K562 (cell line): ENCODE results near the gene BRD3OS. TPM values are rescaled to one million over a fixed set of nuclear protein-coding genes. Genes with fewer than 3 reads are reported as not detected.

Source experiments
- ATAC-seq: fragments of 200-7000 bp; cut with Tn5 transposase; 3 replicates; pipeline ENCODE4 v1.9.1; 2020; ENCODE audit warnings: moderate library complexity
- BruUV-seq: library from RNA; stranded (reverse); fragments of 400-500 nt; replicated peaks from 2 replicates; lab custom pipeline; 2021; lab: Mats Ljungman, UMichigan
- CTCF ChIA-PET: fragments of 300-600 bp; formaldehyde crosslinking; extraction: SDS; loops from one replicate; lab custom pipeline; 2021; ENCODE audit warnings: low intra/inter-chr PET ratio; lab: Yijun Ruan, JAX
- POLR2A ChIA-PET: fragments of 300-600, 350-650 bp; sonication (Branson Sonifier 250); formaldehyde crosslinking; extraction: SDS; loops from one replicate; lab custom pipeline; 2021; ENCODE audit warnings: antibody characterized with exemption, inconsistent platforms; lab: Yijun Ruan, JAX
- DNase-seq, 4 experiments: peaks; one replicate each; pipeline versions ENCODE4 v3.0.0 to v3.0.0-alpha.2; 2011 to 2018; ENCODE audit warnings: low spot score in 3 of 4, mixed read lengths in 3 of 4; ENCODE audit errors: extremely low read depth in 1 of 4
- FAIRE-seq: peaks from 2 replicates; lab custom pipeline; 2011; peaks lifted over from hg19 to GRCh38; lab: Jason Lieb, UNC
- H2AFZ ChIP-seq: 2 replicates; pipeline ENCODE4 v1.6.0; 2011; ENCODE audit warnings: low read depth, low read length, control low read depth, inconsistent platforms
- H3K27ac ChIP-seq: fragments of 200-600 bp; 3 replicates; pipeline ENCODE4 v1.8.0; 2011; ENCODE audit warnings: low read depth, mild to moderate bottlenecking, control low read depth, inconsistent platforms, low read length, moderate library complexity, mixed read lengths; ENCODE audit errors: extremely low read depth
- H3K27me3 ChIP-seq, 2 experiments: fragments of 300-600 bp in 1 of 2; 2 replicates in 1 of 2; 3 replicates in 1 of 2; pipeline versions ENCODE4 v1.6.0 to v1.8.0; 2011; ENCODE audit warnings: inconsistent platforms in 2 of 2, low read length in 2 of 2, mild to moderate bottlenecking in 1 of 2, mixed read lengths in 1 of 2, moderate library complexity in 1 of 2; ENCODE audit not compliant: control insufficient read depth in 2 of 2, insufficient read depth in 2 of 2
- H3K36me3 ChIP-seq: fragments of 300-600 bp; 3 replicates; pipeline ENCODE4 v1.8.0; 2011; ENCODE audit warnings: mild to moderate bottlenecking, low read length, inconsistent platforms; ENCODE audit not compliant: control insufficient read depth, insufficient read depth
- H3K4me1 ChIP-seq, 2 experiments: fragments of 200-600 bp in 1 of 2; replicated peaks in 1 of 2; 2 replicates in 1 of 2; 3 replicates in 1 of 2; pipeline versions ENCODE4 v1.5.1 to v1.8.0; 2011; ENCODE audit warnings: inconsistent platforms in 2 of 2, low read length in 2 of 2, mild to moderate bottlenecking in 1 of 2, mixed read lengths in 1 of 2, moderate library complexity in 1 of 2; ENCODE audit not compliant: control insufficient read depth in 2 of 2, insufficient read depth in 2 of 2
- H3K4me2 ChIP-seq: 2 replicates; pipeline ENCODE4 v1.6.1; 2011; ENCODE audit warnings: low read length, control low read depth, inconsistent platforms, mixed read lengths; ENCODE audit not compliant: insufficient read depth
- H3K4me3 ChIP-seq: fragments of 200-600 bp; sonication (generic), shearing (Covaris generic); 2 replicates; pipeline ENCODE4 v1.5.1; 2016; ENCODE audit warnings: control low read depth, inconsistent platforms
- H3K79me2 ChIP-seq: fragments of 200-600 bp; 3 replicates; pipeline ENCODE4 v1.8.0; 2011; ENCODE audit warnings: low read length, inconsistent platforms; ENCODE audit not compliant: control insufficient read depth, insufficient read depth
- H3K9ac ChIP-seq, 2 experiments: 2 replicates each; pipeline versions ENCODE4 v1.6.0 to v1.6.1; 2011; ENCODE audit warnings: low read depth in 2 of 2, low read length in 2 of 2, control low read depth in 1 of 2, inconsistent platforms in 1 of 2, mild to moderate bottlenecking in 1 of 2, mixed read lengths in 1 of 2; ENCODE audit not compliant: insufficient read depth in 1 of 2
- H3K9me1 ChIP-seq: one replicate; pipeline ENCODE4 v1.6.0; 2011; ENCODE audit warnings: inconsistent platforms, mild to moderate bottlenecking, low read length, moderate library complexity; ENCODE audit not compliant: control insufficient read depth, insufficient read depth
- H3K9me3 ChIP-seq: replicated peaks from 2 replicates; pipeline ENCODE4 v1.5.1; 2011; ENCODE audit warnings: low read depth, low read length, inconsistent platforms; ENCODE audit not compliant: control insufficient read depth, insufficient read depth
- H4K20me1 ChIP-seq: replicated peaks from 2 replicates; pipeline ENCODE4 v1.6.1; 2011; ENCODE audit warnings: low read length, inconsistent platforms, mixed read lengths; ENCODE audit not compliant: control insufficient read depth, insufficient read depth
- CREB3 ChIP-seq: fragments of 450-650 bp; conservative IDR thresholded peaks from 2 replicates; pipeline ENCODE4 v1.6.1; 2016; ENCODE audit warnings: missing genetic modification characterization, low read depth, mild to moderate bottlenecking, missing compliant biosample characterization, moderate library complexity
- HMBOX1 ChIP-seq: sonication (generic); IDR thresholded peaks from 2 replicates; pipeline ENCODE4 v1.6.1; 2016
- HNRNPUL1 ChIP-seq: fragments of 200-400 bp; formaldehyde crosslinking; IDR thresholded peaks from 2 replicates; pipeline ENCODE4 v1.6.1; 2017; ENCODE audit warnings: low read length
- KLF16 ChIP-seq: IDR thresholded peaks from 2 replicates; pipeline ENCODE4 v1.6.1; 2016; ENCODE audit warnings: antibody characterized with exemption
- MED1 ChIP-seq: sonication (generic); formaldehyde crosslinking; IDR thresholded peaks from 2 replicates; pipeline ENCODE4 v1.8.1; 2023; ENCODE audit warnings: missing genetic modification reagents, borderline replicate concordance
- POLR2AphosphoS2 ChIP-seq: IDR thresholded peaks from 2 replicates; pipeline ENCODE4 v1.6.1; 2012; ENCODE audit warnings: low read length, improper control_type of control experiment
- RERE ChIP-seq: sonication (generic); formaldehyde crosslinking; IDR thresholded peaks from 2 replicates; pipeline ENCODE4 v1.8.0; 2023; ENCODE audit warnings: missing genetic modification reagents, mild to moderate bottlenecking, borderline replicate concordance
- SMARCC2 ChIP-seq: fragments of 450-650 bp; IDR thresholded peaks from 2 replicates; pipeline ENCODE4 v1.6.1; 2017; ENCODE audit warnings: antibody characterized with exemption, moderate library complexity, mild to moderate bottlenecking, low read depth
- TEAD4 ChIP-seq, 2 experiments: sonication (generic) in 1 of 2; formaldehyde crosslinking in 1 of 2; IDR thresholded peaks; 2 replicates each; pipeline versions ENCODE4 v1.6.1 to v1.8.0; 2012 to 2022; ENCODE audit warnings: borderline replicate concordance in 1 of 2, inconsistent platforms in 1 of 2, low read length in 1 of 2, mild to moderate bottlenecking in 1 of 2, missing genetic modification reagents in 1 of 2
- THRAP3 ChIP-seq: fragments of 450-650 bp; IDR thresholded peaks from 2 replicates; pipeline ENCODE4 v1.6.1; 2016; ENCODE audit warnings: mild to moderate bottlenecking, inconsistent platforms, borderline replicate concordance
- ZC3H8 ChIP-seq: fragments of 450-650 bp; IDR thresholded peaks from 2 replicates; pipeline ENCODE4 v1.6.1; 2017
- WGBS: fragments of 100-300 bp; shearing (Covaris generic); methylation state at CpG from one replicate; pipeline ENCODE4 v1.1.6; 2016; ENCODE audit warnings: low coverage, mixed read lengths; ENCODE audit not compliant: insufficient coverage; ENCODE audit errors: missing lambda C conversion rate; 5-methylcytosine and 5-hydroxymethylcytosine counted together
- in situ Hi-C: fragments of 300-500 bp; cut with MboI; formaldehyde crosslinking; loops from 4 replicates; pipeline ENCODE4 v1.15.0; 2018; ENCODE audit warnings: inconsistent platforms, mixed read lengths
- intact Hi-C: fragments of 100-400 bp; cut with micrococcal nuclease; formaldehyde crosslinking; loops from 2 replicates; pipeline ENCODE4 v1.14.2; 2022
- polyA plus RNA-seq, 8 experiments: library from polyadenylated mRNA; depleted of rRNA in 4 of 8; stranded (reverse) in 5 of 8; unstranded in 3 of 8; fragments of >200 nt; fragmentation: Nextera tagmentation in 2 of 8; fragmentation: Illumina TruSeq in 1 of 8; extraction: Ambion mirVana in 2 of 8; extraction: Trizol in 1 of 8; gene quantifications; 2 replicates each; pipeline versions ENCODE4 v1.2.1 to v1.2.3, GENCODE V29; 2011 to 2014; ENCODE audit warnings: inconsistent platforms in 1 of 8, missing spikeins in 1 of 8
- total RNA-seq, 7 experiments: library from RNA; depleted of rRNA in 6 of 7; stranded (reverse); fragments of >200 nt in 6 of 7; fragmentation: Illumina TruSeq in 2 of 7; extraction: Trizol in 2 of 7; gene quantifications; 2 replicates each; pipeline versions ENCODE4 v1.2.1 to v1.2.3, GENCODE V29; 2011 to 2021; ENCODE audit warnings: low replicate concordance in 1 of 7

BRD3OS gene
- total and polyA plus RNA-seq, 9 of the 15 experiments (the other 6 are each of a cell fraction or from before 2014, with no cell fraction given), result 1.1 to 8.7 (median 5.9) TPM

- peaks cover 40% of the 10 kb centered on the region for H4K20me1 ChIP-seq
- ATAC-seq, result no peak
- TF ChIP-seq KLF16 (no peak), THRAP3 (no peak), ZC3H8 (no peak), TEAD4 (IDR thresholded peaks at IDR 0.05; ENCODE audit: low read length) (no peak), TEAD4 (CRISPR knock-in tag; IDR thresholded peaks at IDR 0.05; ENCODE audit: borderline replicate concordance) (no peak), HNRNPUL1 (no peak), SMARCC2 (no peak), MED1 (CRISPR knock-in tag) (no peak), POLR2AphosphoS2 (no peak), HMBOX1 (no peak), CREB3 (tag) (no peak), RERE (no peak)
- TF ChIP-seq, all 486 proteins: peak for 0
- ChIA-PET POLR2A (no interaction called here), CTCF (no interaction called here)
- H3K4me2 ChIP-seq, result no peak overlapping the region
- WGBS, result 2% methylated on average over 14 of the region's 14 CpGs
- H3K9me1 ChIP-seq, result peaks cover 2% of the 10 kb centered on the region
- in situ Hi-C loops, result no loop called here
- FAIRE-seq, result no peak
- no TSS peak for BruUV-seq
- DNase-seq, result no peak
- no peak overlapping the region for H3K4me3 ChIP-seq
- H3K27me3 ChIP-seq, result peaks cover 19 to 81% of the 10 kb centered on the region in 2 experiments; a peak in 4 of 5 replicates
- no peaks in the 10 kb centered on the region for H3K36me3 ChIP-seq
- no peak overlapping the region for H2AFZ ChIP-seq
- H3K9ac ChIP-seq, result no peak overlapping the region
- no peak overlapping the region for H3K27ac ChIP-seq
- intact Hi-C loops, result no loop called here
- no peaks in the 10 kb centered on the region for H3K9me3 ChIP-seq
- H3K79me2 ChIP-seq, result no peaks in the 10 kb centered on the region
- peaks cover 0 to 12% of the 10 kb centered on the region in 2 experiments; a peak in 2 of 5 replicates for H3K4me1 ChIP-seq
Observed at GRCh38 chr9:133981589-133981957, 43.7 kb upstream of the BRD3OS start.
